Measurements from ENCODE around the gene EPS15. TPM values are rescaled to one million over a fixed set of nuclear protein-coding genes. Genes with fewer than 3 reads are reported as not detected.

EPS15 gene
- total RNA-seq, 4 donors from 2014 or later: 53.5 to 106 (median 74.2) TPM

DNA sequence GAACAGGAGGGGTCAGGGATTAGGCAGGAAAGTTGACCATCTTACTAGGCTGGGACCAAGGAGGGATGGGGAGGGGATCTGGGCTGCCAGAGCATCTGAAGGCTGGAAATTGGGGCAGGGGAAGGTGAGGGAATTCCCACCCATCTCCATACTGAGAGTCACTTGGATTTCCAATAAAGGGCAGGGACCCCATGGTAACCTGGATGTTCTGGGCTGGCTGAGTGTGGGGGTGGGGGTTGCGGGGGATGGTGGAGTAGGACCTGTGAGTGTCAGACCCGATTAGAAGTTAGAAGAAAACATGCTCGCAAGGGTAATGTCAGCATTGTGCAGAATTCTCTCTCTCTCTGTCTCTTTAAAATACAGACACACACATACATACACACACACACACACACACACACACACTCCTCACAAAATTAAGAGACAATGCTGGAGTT is 40.0 kb upstream of the EPS15 start:
- 55 to 57% methylated on average over 3 of the region's 3 CpGs for WGBS, 2 donors (ENCODE audit: low coverage in 1 of 2)
- H3K4me1 ChIP-seq: no peaks in the 10 kb centered on the region
- ATAC-seq: no peak
- H3K9me3 ChIP-seq: no peaks in the 10 kb centered on the region
- no peak for TF ChIP-seq POLR2AphosphoS5 (IDR thresholded peaks at IDR 0.05)
- TF ChIP-seq CTCF (IDR thresholded peaks at IDR 0.05): no peak
- TF ChIP-seq EP300 (IDR thresholded peaks at IDR 0.05): no peak
- TF ChIP-seq POLR2A (IDR thresholded peaks at IDR 0.05): no peak
- H3K27ac ChIP-seq: no peak overlapping the region
- H3K27me3 ChIP-seq: no peaks in the 10 kb centered on the region
- no peak overlapping the region for H3K4me3 ChIP-seq
- H3K36me3 ChIP-seq: no peaks in the 10 kb centered on the region

DNA sequence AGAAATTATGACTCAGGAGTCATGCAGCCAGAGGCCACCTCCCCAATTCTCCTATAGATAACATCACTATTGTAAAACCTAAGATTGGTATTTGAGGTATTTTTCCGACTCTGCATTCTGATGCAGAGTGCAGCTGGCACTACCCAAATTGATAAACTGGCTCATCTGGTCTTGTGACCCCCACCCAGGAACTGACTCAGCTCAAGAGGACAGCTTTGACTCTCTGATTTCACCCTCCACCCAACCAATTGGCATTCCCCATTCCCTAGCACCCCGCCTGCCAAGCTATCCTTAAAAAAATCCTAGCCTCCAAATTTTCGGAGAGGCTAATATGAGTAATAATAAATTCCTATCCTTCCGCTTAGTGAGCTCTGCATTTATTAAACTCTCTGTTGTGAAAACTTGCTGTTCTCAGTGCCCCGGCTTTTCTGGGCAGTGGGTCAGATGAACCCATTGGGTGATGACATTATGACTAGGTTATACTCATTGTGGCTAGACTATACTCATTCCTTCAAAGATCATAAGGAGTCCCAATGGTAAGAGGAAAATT is 39.4 kb upstream of the EPS15 start:
- Histone ChIP-seq H3K4me3 (no peak overlapping the region), H3K27ac (no peak overlapping the region), H3K27me3 (no peaks in the 10 kb centered on the region), H3K9me3 (no peaks in the 10 kb centered on the region), H3K4me1 (no peaks in the 10 kb centered on the region), H3K36me3 (no peaks in the 10 kb centered on the region)
- no peak for TF ChIP-seq CTCF (IDR thresholded peaks at IDR 0.05)
- 89 to 100% methylated on average over 2 to 5 of the region's 5 CpGs for WGBS, 2 donors (ENCODE audit: low coverage in 1 of 2)
- no peak for ATAC-seq

DNA sequence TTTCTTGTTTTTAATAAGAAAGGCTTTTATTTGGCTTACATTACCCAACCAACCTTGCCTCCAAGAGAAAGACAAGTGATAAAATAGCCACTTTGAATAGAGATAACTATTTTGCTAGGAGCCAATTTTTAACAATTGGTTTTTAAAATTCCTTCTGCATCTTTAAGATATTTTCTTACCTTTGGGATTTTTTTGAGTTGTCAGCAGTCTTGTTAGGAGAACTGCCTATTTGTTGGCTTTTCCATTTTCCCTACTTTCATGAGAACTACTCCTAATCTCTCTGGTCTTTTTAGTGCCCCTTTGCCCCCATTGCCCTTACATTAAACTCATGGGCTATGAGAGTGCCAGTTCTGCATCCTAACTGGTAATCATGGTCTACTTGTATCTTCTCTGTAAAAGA is 38.1 kb upstream of the EPS15 start:
- no peak for ATAC-seq
- H3K27ac ChIP-seq: no peak overlapping the region

DNA sequence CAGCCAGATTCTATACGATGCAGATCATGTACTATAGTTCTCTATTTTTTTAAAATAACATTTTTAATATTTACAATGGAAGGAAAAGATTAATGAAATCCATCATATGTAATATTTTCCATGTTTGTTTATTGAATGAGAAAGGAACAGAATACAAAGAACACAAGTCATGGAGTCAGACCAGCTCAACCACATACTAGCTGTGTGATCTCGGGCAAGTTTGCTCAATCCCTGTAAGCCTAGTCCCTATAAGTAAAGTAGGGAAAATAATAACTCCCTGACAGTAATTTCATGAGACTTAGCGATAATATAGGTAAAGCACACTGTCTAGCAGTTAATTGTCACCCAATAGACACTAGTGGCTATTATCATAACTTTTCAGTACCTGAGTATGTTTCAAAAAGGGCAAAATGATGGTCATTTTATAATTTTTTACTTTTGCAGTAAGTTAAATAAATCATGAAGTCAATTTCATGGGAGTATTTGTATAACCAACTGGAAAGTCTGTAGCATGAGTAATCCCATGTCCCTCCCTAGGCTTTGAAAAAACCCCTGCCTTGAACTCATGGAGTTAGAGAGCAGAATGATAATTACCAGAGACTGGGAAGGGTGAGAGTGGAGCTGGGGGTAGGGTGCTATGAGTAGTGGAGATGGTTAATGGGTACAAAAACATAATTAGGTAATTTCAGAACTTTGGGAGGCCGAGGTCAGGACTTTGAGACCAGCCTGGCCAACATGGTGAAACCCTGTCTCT is 37.0 kb upstream of the EPS15 start:
- Histone ChIP-seq H3K9me3 (no peaks in the 10 kb centered on the region), H3K27ac (no peak overlapping the region), H3K27me3 (no peaks in the 10 kb centered on the region), H3K36me3 (no peaks in the 10 kb centered on the region), H3K4me3 (no peak overlapping the region), H3K4me1 (no peaks in the 10 kb centered on the region)
- TF ChIP-seq CTCF (IDR thresholded peaks at IDR 0.05) (no peak), EP300 (IDR thresholded peaks at IDR 0.05) (no peak), POLR2AphosphoS5 (IDR thresholded peaks at IDR 0.05) (no peak), POLR2A (IDR thresholded peaks at IDR 0.05) (no peak)
- WGBS, 2 donors (ENCODE audit: low coverage in 1 of 2): 80 to 86% methylated on average over 2 to 4 of the region's 4 CpGs
- ATAC-seq: no peak

More for the DNA sequence above, 38.1 kb upstream of the EPS15 start:
- no peaks in the 10 kb centered on the region for H3K27me3 ChIP-seq
- no peak overlapping the region for H3K4me3 ChIP-seq
- H3K4me1 ChIP-seq: no peaks in the 10 kb centered on the region
- no peaks in the 10 kb centered on the region for H3K36me3 ChIP-seq
- TF ChIP-seq POLR2AphosphoS5 (IDR thresholded peaks at IDR 0.05) (no peak), CTCF (IDR thresholded peaks at IDR 0.05) (no peak), EP300 (IDR thresholded peaks at IDR 0.05) (no peak), POLR2A (IDR thresholded peaks at IDR 0.05) (no peak)
- no peaks in the 10 kb centered on the region for H3K9me3 ChIP-seq

- Histone ChIP-seq H3K27me3 (no peaks in the 10 kb centered on the region), H3K27ac (no peak overlapping the region), H3K4me3 (no peak overlapping the region), H3K4me1 (no peaks in the 10 kb centered on the region), H3K9me3 (no peaks in the 10 kb centered on the region), H3K36me3 (no peaks in the 10 kb centered on the region)
- 75 to 100% methylated on average over 1 to 2 of the region's 3 CpGs for WGBS, 2 donors (ENCODE audit: low coverage in 1 of 2)
- ATAC-seq: no peak
- TF ChIP-seq EP300 (IDR thresholded peaks at IDR 0.05): no peak
- no peak for TF ChIP-seq POLR2A (IDR thresholded peaks at IDR 0.05)
- no peak for TF ChIP-seq POLR2AphosphoS5 (IDR thresholded peaks at IDR 0.05)
- no peak for TF ChIP-seq CTCF (IDR thresholded peaks at IDR 0.05)
These were observed 34.8 kb upstream of the EPS15 start for GRCh38 chr1:51553911-51554310.

Data from gastroesophageal sphincter (tissue), 4 donors.